HG02870 (cell line): ENCODE results near the gene EXOSC10.
"Not testable (repeated sequence)": the region's sequence is repeated elsewhere in the genome, so short reads cannot be mapped to it uniquely, and the experiment has no call there.

Experiments used
- ATAC-seq: cut with Tn5 transposase; IDR thresholded peaks from one replicate; pipeline ENCODE4 v1.9.1; 2021; ENCODE audit warnings: mild to moderate bottlenecking, moderate library complexity; ENCODE audit not compliant: unreplicated experiment

Gene EXOSC10

DNA sequence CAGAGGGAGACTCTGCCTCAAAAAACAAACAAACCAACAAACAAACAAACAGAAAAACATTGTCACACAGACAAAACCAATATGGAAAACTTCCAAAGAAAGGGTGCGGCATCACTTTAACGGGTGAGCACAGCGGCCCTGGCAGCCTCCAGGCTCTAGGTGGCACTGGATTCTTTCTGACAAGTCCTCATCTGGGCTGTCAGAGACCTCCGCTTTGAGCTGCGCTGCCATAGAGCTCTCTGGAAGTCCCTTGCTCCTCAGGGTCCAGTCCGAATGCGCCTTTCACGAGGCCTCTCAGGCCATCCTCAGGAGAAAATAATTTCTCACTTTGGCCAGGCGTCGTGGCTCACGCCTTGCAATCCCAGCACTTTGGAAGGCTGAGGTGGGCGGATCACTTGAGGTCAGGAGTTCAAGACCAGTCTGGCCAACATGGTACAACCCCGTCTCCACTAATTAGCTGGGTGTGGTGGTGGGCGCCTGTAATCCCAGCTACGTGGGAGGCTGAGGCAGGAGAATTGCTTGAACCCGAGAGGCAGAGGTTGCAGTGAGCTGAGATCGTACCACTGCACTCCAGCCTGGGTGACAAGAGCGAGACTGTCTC lies 35.6 kb downstream of the EXOSC10 start:
- ATAC-seq, result not testable (repeated sequence)

DNA sequence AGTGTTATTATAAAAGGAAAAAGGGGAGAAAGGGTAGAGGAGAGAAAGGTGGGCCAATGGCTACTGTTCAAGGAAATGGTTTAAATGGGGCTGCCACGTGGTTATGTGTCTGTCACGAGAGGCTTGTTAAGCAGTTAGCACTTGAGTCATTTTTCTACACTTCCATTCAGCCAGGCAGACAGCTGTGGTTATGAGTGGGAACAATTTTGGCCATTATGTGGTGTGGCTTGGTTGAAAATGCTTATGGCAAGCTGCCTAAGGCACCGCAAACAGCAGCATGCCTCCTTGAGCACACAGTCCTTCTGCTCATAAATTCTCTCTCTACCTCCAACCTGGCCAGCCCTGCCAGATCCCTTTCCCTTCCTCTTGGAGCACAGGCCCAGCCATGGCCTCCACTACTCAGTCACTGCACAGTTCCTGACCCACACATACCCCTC lies 36.7 kb downstream of the EXOSC10 start:
- ATAC-seq, result peak; percentile 33

DNA sequence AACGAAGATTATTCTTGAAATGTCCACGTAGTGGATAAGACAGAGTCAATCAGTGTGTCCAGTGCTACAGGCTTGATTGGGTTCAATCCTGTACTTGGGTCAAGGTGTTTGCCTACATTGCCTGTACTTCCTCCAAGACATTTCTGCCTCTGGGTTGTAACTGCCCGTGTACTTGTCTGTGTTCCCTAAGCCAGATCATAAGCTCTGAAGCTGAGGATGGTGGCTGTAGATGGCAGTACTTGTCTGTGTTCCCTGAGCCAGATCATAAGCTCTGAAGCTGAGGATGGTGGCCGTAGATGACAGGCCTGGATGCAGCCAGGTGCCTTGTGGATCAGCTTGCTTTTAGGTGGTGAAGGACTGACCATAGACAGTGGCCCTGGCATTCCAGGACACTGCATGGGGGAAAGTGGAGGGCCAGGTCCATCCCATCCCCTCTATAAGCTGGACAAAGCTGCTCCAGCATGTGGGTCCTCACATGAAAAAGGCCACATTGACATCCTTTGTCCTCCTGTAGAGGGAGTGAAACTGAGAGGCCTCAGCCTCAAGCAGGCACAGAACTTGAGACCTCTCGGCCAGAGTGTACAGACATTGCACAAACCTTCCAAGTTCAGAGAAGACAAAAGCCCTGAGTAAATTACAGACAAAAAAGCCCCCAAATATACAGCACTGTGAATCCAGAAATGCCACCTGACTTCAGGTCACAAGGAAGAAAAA lies 37.9 kb downstream of the EXOSC10 start:
- no peak for ATAC-seq

DNA sequence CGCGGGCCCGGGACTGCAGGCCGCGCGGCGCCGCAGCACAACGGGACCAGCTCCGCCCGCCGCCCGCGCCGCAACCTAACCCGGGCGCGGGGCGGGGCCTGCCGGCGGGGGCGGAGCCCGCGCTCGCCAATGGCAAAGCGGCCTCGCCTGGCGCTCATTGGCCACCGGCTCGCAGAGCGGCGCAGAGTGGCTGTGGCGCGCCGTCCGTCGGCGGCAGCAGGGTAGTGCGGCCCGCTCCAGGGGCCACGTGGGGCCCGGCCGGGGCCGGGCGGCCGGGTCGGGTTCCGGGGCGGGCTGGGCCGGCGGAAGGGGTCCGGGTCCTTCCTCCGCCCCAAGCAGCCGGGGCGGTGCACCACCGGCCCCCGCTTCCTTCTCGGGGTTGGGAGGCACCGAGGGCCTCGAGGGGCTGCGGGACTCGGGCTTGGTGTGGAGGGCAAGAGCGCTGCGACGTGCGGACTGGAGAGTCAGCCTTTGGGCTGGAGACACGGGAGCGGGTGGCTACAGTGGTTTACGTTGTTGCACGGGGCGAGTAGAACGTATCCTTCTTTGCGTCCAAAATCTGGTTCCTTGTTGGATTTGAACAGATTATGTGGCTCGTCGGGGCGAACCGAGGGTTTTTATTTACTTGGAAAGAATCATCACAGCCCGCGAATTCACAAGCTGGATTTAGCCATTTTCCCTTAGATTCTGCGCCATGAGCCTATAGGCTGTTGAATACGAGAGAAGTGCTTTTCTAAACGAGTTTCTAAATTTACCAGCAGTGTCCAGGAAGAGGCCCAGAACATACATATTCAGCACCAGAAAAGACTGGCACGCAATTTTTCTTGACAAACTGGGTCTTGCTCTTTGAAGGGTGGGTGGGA lies 39.5 kb downstream of the EXOSC10 start, which contains the start of gene SRM:
SRM (minus strand) TSS at position 51 of the 863 bp plus-strand sequence. CDS start 75 bp downstream, outside the sequence.
- peak; percentile 81 for ATAC-seq

DNA sequence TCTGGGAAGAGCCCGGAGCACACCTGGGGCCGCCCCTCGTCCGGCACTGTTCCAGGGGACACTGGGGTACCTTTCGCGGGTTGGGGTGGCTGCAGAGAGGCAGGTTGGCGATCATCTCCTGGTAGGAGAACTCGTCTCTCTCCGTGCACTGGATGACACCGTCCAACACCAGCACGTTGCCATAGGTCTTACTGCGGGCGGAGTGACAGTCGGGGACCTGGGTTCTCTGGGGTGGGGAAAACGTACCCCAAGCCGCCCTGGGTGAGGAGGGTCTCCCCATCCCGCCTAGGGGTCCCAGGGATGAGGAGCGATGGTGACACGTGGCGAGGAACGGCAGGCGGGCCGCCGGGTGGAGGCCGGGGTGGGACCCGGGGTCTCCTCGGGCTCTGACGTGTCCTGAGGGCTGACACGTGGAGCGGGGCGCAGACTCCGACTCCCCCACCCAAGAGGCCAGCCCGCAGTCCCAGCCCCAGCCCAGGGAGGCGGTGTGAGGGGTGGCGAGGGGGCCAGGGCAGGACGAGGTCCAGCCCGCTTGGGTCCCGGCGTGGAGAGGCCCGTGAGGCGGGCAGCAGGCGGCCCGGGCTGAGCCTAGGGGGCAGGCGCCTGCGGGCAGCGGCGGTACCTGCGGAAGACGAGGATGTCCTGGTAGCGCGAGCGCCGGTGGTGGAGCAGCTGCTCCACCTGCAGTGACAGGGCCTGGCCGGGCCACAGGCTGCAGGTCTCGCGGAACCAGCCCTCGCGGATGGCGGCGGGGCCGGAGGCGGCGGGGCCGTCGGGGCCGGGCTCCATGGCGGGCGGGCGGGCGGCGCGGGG lies 40.3 kb downstream of the EXOSC10 start:
- peak; percentile 10 for ATAC-seq

- ATAC-seq, result no peak
Observed at GRCh38 chr1:11058595-11059154, 41.0 kb downstream of the EXOSC10 start.

GRCh38 chr1:11058026-11058425 lies 41.6 kb downstream of the EXOSC10 start:
- ATAC-seq, result no peak

- ATAC-seq, result no peak
Observed at GRCh38 chr1:11057477-11057876, 42.2 kb downstream of the EXOSC10 start.

DNA sequence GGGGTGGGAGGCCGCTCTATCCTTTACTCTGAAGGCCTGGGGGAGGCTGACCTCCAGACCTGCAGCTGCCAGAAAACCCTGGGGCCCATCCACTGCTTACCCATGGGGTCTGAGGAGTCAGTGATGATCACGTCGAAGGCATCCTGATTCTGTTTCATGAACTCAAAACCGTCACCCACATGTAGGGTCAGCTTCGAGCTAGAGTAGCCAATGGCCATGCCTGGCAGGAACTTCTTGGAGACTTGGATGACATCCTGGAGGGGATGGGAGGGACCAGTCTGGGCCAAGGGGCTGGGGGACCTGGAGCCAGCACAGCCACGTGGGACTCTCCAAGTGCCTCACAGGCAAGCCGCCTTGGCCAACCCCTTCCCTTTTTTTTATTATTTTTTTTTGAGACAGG lies 43.2 kb downstream of the EXOSC10 start:
- ATAC-seq, result no peak

DNA sequence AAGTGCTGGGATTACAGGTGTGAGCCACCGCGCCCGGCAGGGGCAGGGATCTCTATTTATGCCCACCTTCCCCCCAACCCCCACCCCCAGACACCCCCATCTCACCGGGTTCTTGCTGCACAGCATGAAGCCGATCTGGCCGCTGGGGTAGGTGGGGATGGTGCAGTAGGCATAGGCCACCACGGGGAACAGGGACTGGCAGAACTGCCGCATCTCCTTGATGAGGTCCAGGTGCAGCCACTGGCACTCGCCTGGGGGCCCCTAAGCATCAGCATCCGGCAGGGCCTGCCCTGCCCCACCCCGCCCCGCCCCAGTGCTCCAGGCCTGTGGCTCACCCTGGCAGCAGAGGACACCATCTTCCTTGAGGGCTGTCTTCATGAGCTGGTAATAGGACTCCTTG lies 44.0 kb downstream of the EXOSC10 start:
- no peak for ATAC-seq

GRCh38 chr1:11054666-11055065 lies 45.0 kb downstream of the EXOSC10 start:
- no peak for ATAC-seq

- ATAC-seq, result no peak
Observed at GRCh38 chr1:11054181-11054580, 45.5 kb downstream of the EXOSC10 start.

DNA sequence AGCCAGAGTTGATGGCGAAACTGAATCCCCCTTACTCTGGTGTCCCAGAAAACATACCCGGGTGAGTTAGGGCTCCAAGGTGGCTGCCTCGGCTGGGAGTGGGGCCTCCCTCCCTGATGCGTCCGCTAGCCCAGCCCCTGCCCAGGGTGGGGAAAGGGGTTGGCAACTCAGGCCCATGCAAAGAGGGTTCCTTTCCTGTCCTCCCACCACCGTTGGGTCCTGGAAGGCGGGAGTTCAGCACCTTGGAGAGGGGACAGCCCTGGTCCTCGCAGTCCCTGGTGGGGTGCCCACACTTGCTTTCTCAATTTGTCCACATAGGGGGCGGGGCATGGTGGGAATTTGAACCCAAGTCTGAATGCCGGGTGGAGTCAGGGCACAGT lies 45.9 kb downstream of the EXOSC10 start:
- no peak for ATAC-seq

DNA sequence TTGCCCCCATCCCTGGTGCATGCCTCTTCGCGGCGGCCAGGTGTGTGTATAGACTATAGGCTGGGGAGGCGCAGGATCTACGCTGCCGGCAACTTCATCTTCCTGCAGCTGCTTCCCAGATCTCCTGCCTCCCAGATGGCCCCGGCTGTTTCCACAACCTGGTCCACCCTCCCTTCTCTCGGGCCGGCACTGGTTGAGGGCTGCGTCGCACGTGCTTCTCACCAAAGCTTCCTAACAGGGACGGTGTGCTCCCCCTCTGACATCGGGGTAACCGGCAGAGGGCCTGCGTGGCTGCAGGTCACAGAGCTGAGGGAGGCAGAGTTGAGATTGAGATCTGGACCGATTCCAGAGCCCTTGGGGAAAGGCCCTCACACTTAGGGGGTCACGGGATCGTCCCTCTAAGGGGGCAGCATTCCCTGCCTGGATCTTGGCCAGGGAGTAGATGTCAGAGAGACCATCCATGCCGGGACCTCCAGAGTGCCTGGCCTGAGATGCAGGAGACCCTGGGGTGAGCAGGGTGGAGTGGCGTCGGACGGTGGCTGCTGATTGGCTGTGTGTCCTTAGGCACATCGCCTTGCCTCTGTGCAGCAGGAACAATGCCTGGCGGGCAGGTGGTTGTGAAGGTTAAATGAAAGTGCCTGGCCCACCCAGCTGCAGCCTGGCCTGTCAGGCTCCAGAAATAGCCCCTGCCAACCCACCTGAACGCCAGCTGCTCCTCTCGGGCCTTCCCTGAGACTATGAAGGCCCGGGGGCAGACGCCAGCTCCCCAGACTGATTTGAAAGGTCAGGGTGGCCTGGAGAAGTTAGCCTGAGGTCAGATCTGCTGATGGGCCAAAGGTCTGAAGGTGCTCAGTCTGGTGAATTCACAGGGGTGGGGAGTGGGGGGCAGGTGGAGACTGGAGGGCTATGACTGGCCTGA lies 46.6 kb downstream of the EXOSC10 start:
- no peak for ATAC-seq

- ATAC-seq, result no peak
Observed at GRCh38 chr1:11051781-11052511, 47.7 kb downstream of the EXOSC10 start.

- not testable (repeated sequence) for ATAC-seq
Observed at GRCh38 chr1:11051121-11051520, 48.5 kb downstream of the EXOSC10 start.

GRCh38 chr1:11046625-11047365 lies 52.9 kb downstream of the EXOSC10 start, which contains the start of gene MASP2:
MASP2 (minus strand) TSS chr1:11047239; CDS start chr1:11047207, 32 bp downstream.
- no peak for ATAC-seq

- no peak for ATAC-seq
Observed at GRCh38 chr1:11046270-11046566, 53.5 kb downstream of the EXOSC10 start.
